K562 (cell line): Measurements from ENCODE around the gene SLC26A3. TPM values are rescaled to one million over a fixed set of nuclear protein-coding genes. Genes with fewer than 3 reads are reported as not detected.

ENCODE experiments used
- CEBPG ChIP-seq, 3 experiments: fragments of 200-800 bp in 1 of 3; sonication (Bioruptor generic) in 1 of 3; sonication (generic) in 1 of 3; formaldehyde crosslinking in 1 of 3; IDR thresholded peaks in 2 of 3; conservative IDR thresholded peaks in 1 of 3; 2 replicates each; pipeline versions ENCODE4 v1.6.1 to v1.8.0; 2016 to 2022; ENCODE audit warnings: missing compliant biosample characterization in 2 of 3, missing genetic modification characterization in 2 of 3, mild to moderate bottlenecking in 1 of 3, missing genetic modification reagents in 1 of 3
- CREB5 ChIP-seq: fragments of 250-450 bp; sonication (Bioruptor Pico); IDR thresholded peaks from 2 replicates; pipeline ENCODE4 v1.5.0; 2020; ENCODE audit warnings: mild to moderate bottlenecking
- ERF ChIP-seq: fragments of 450-650 bp; formaldehyde crosslinking; IDR thresholded peaks from 2 replicates; pipeline ENCODE4 v1.4.0; 2020; ENCODE audit warnings: mild to moderate bottlenecking, mixed read lengths
- GABPB2 ChIP-seq: fragments of 250-450 bp; sonication (Bioruptor Pico); conservative IDR thresholded peaks from 2 replicates; pipeline ENCODE4 v1.5.1; 2021; ENCODE audit warnings: mild to moderate bottlenecking
- GTF2A2 ChIP-seq: IDR thresholded peaks from 2 replicates; pipeline ENCODE4 v1.6.1; 2016; ENCODE audit warnings: mild to moderate bottlenecking, missing genetic modification characterization, missing compliant biosample characterization
- GTF2E2 ChIP-seq: fragments of 200-800 bp; sonication (Bioruptor generic); IDR thresholded peaks from 2 replicates; pipeline ENCODE4 v1.6.1; 2016; ENCODE audit warnings: missing genetic modification characterization, missing compliant biosample characterization
- HOXB6 ChIP-seq: fragments of 250-450 bp; sonication (Bioruptor Pico); IDR thresholded peaks from 2 replicates; pipeline ENCODE4 v1.5.1; 2022; ENCODE audit warnings: mild to moderate bottlenecking, borderline replicate concordance
- ID3 ChIP-seq, 2 experiments: fragments of 250-450 bp in 1 of 2; fragments of 450-650 bp in 1 of 2; sonication (Bioruptor Pico) in 1 of 2; IDR thresholded peaks; 2 replicates each; pipeline versions ENCODE4 v1.6.1 to v1.8.0; 2016 to 2021; ENCODE audit warnings: mild to moderate bottlenecking in 2 of 2, moderate library complexity in 2 of 2, missing compliant biosample characterization in 1 of 2, missing genetic modification characterization in 1 of 2
- NFIC ChIP-seq: fragments of 450-650 bp; IDR thresholded peaks from 2 replicates; pipeline ENCODE4 v1.6.1; 2017; ENCODE audit warnings: mild to moderate bottlenecking, inconsistent platforms
- NFXL1 ChIP-seq: fragments of 450-650 bp; formaldehyde crosslinking; IDR thresholded peaks from 2 replicates; pipeline ENCODE4 v1.4.0; 2021; ENCODE audit warnings: mild to moderate bottlenecking
- NR2F6 ChIP-seq: fragments of 450-650 bp; formaldehyde crosslinking; IDR thresholded peaks from 2 replicates; pipeline ENCODE4 v1.4.0; 2020; ENCODE audit warnings: mild to moderate bottlenecking
- PHB ChIP-seq: fragments of 250-450 bp; sonication (Bioruptor Pico); IDR thresholded peaks from 2 replicates; pipeline ENCODE4 v1.5.0; 2021
- PHF20 ChIP-seq: fragments of 450-650 bp; IDR thresholded peaks from 2 replicates; pipeline ENCODE4 v1.6.1; 2018; ENCODE audit not compliant: partially characterized antibody
- PTBP1 ChIP-seq: fragments of 200-400 bp; formaldehyde crosslinking; IDR thresholded peaks from 2 replicates; pipeline ENCODE4 v1.6.1; 2017; ENCODE audit warnings: low read depth, low read length
- TEAD4 ChIP-seq, 2 experiments: sonication (generic) in 1 of 2; formaldehyde crosslinking in 1 of 2; IDR thresholded peaks; 2 replicates each; pipeline versions ENCODE4 v1.6.1 to v1.8.0; 2012 to 2022; ENCODE audit warnings: borderline replicate concordance in 1 of 2, inconsistent platforms in 1 of 2, low read length in 1 of 2, mild to moderate bottlenecking in 1 of 2, missing genetic modification reagents in 1 of 2
- polyA plus RNA-seq, 8 experiments: library from polyadenylated mRNA; depleted of rRNA in 4 of 8; stranded (reverse) in 5 of 8; unstranded in 3 of 8; fragments of >200 nt; fragmentation: Nextera tagmentation in 2 of 8; fragmentation: Illumina TruSeq in 1 of 8; extraction: Ambion mirVana in 2 of 8; extraction: Trizol in 1 of 8; gene quantifications; 2 replicates each; pipeline versions ENCODE4 v1.2.1 to v1.2.3, GENCODE V29; 2011 to 2014; ENCODE audit warnings: inconsistent platforms in 1 of 8, missing spikeins in 1 of 8
- total RNA-seq, 7 experiments: library from RNA; depleted of rRNA in 6 of 7; stranded (reverse); fragments of >200 nt in 6 of 7; fragmentation: Illumina TruSeq in 2 of 7; extraction: Trizol in 2 of 7; gene quantifications; 2 replicates each; pipeline versions ENCODE4 v1.2.1 to v1.2.3, GENCODE V29; 2011 to 2021; ENCODE audit warnings: low replicate concordance in 1 of 7
- TF ChIP-seq, protein P1 (sequence below): sonication (generic); formaldehyde crosslinking; IDR thresholded peaks from 2 replicates; pipeline ENCODE4 v1.8.0; 2022; ENCODE audit warnings: mild to moderate bottlenecking, missing genetic modification reagents
- TF ChIP-seq, protein P2 (sequence below): sonication (generic); formaldehyde crosslinking; IDR thresholded peaks from 2 replicates; pipeline ENCODE4 v1.8.1; 2023; ENCODE audit warnings: mild to moderate bottlenecking, missing genetic modification reagents, moderate library complexity
- TF ChIP-seq, protein P3 (sequence below): fragments of 450-650 bp; formaldehyde crosslinking; IDR thresholded peaks from 2 replicates; pipeline ENCODE4 v1.4.0; 2020; ENCODE audit warnings: mild to moderate bottlenecking, moderate library complexity

The SLC26A3 gene
- total and polyA plus RNA-seq, 9 of the 15 experiments (the other 6 are each of a cell fraction or from before 2014, with no cell fraction given), result 0.86 TPM; not detected in 8

DNA sequence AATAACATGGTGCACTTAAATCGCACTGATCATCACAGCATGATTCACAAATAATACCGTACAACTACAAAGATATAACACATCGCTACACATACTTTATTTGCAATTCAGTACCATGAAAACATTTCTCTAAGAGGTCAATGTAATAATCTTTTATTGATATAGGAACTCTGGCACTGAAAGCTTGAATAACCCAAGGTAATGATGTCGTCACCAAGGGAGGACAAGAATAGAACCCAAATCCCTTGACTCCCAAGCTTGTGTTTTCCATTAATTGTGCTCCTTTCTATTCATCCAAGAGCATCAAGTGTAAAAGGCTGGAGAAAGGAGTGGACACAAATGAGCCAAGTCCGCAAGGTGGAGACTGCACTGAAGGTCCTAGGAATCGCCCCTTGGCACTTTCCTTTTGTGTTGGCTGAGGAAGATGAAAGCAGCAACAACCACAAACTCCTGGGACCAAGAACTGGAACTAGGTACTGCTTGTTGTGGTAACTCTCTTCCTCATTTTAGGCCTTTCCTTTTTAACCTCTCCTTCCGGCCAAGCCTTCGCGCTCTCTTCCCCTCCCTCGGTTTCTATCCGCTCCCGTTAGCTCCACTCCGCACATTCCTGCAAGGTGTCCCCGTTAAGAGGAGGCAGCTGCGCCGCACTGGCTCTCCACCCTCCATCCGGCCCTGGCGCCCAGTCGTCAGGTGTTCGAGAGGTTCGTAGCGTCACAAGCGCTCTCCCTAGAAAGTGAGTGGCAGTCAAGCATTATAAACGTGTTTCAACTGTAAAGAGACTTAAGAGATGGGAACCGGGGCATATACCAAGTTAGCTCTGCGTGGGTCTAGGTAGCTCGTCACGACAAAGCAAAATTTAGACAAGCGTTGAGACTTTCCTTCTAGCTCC, 60.1 kb downstream of the SLC26A3 start (continued):
- peak; percentile 75 for TF ChIP-seq GTF2A2 (tag)
- TF ChIP-seq TEAD4 (IDR thresholded peaks at IDR 0.05; ENCODE audit: low read length), result peak; percentile 23; the same call in 1 of the 2 replicates
- TF ChIP-seq TEAD4 (CRISPR knock-in tag; IDR thresholded peaks at IDR 0.05; ENCODE audit: borderline replicate concordance), result no peak
- TF ChIP-seq NFIC, result peak; percentile 8; the same call in 1 of the 2 replicates
- TF ChIP-seq, protein P1, sequence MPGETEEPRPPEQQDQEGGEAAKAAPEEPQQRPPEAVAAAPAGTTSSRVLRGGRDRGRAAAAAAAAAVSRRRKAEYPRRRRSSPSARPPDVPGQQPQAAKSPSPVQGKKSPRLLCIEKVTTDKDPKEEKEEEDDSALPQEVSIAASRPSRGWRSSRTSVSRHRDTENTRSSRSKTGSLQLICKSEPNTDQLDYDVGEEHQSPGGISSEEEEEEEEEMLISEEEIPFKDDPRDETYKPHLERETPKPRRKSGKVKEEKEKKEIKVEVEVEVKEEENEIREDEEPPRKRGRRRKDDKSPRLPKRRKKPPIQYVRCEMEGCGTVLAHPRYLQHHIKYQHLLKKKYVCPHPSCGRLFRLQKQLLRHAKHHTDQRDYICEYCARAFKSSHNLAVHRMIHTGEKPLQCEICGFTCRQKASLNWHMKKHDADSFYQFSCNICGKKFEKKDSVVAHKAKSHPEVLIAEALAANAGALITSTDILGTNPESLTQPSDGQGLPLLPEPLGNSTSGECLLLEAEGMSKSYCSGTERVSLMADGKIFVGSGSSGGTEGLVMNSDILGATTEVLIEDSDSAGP (CRISPR knock-in tag), result peak; percentile 61; the same call in 1 of the 2 replicates
- peak; percentile 63 for TF ChIP-seq PHF20
- TF ChIP-seq, protein P2, sequence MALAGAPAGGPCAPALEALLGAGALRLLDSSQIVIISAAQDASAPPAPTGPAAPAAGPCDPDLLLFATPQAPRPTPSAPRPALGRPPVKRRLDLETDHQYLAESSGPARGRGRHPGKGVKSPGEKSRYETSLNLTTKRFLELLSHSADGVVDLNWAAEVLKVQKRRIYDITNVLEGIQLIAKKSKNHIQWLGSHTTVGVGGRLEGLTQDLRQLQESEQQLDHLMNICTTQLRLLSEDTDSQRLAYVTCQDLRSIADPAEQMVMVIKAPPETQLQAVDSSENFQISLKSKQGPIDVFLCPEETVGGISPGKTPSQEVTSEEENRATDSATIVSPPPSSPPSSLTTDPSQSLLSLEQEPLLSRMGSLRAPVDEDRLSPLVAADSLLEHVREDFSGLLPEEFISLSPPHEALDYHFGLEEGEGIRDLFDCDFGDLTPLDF (CRISPR knock-in tag), result no peak
- peak; percentile 20; the same call in 1 of the 2 replicates for TF ChIP-seq ERF (CRISPR knock-in tag)
- no peak for TF ChIP-seq NR2F6 (CRISPR knock-in tag)
- TF ChIP-seq, protein P3, sequence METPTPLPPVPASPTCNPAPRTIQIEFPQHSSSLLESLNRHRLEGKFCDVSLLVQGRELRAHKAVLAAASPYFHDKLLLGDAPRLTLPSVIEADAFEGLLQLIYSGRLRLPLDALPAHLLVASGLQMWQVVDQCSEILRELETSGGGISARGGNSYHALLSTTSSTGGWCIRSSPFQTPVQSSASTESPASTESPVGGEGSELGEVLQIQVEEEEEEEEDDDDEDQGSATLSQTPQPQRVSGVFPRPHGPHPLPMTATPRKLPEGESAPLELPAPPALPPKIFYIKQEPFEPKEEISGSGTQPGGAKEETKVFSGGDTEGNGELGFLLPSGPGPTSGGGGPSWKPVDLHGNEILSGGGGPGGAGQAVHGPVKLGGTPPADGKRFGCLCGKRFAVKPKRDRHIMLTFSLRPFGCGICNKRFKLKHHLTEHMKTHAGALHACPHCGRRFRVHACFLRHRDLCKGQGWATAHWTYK (CRISPR knock-in tag), result peak; percentile 80; the same call in 1 of the 2 replicates
- TF ChIP-seq GTF2E2 (tag), result peak; percentile 98
- 0 out of 2 replicates have a peak, but pooled peaks have one; percentile 55 for TF ChIP-seq PTBP1
- 0 out of 2 replicates have a peak, but pooled peaks have one; percentile 37 for TF ChIP-seq GABPB2 (CRISPR knock-in tag)
- no peak; the same call in 1 of the 2 replicates for TF ChIP-seq HOXB6 (CRISPR knock-in tag)
- TF ChIP-seq ID3 (CRISPR knock-in tag; IDR thresholded peaks at IDR 0.05), result no peak
- peak; percentile 55; the same call in 1 of the 2 replicates for TF ChIP-seq ID3 (tag; IDR thresholded peaks at IDR 0.05)
- no peak for TF ChIP-seq CREB5 (CRISPR knock-in tag)
- TF ChIP-seq CEBPG (CRISPR knock-in tag; IDR thresholded peaks at IDR 0.05), result peak; percentile 26; the same call in 1 of the 2 replicates
- TF ChIP-seq CEBPG (tag; conservative IDR thresholded peaks at IDR 0.05 in 1 of 2, IDR thresholded peaks at IDR 0.05 in 1 of 2), result no peak
- TF ChIP-seq PHB (CRISPR knock-in tag), result no peak
- TF ChIP-seq NFXL1 (CRISPR knock-in tag), result 0 out of 2 replicates have a peak, but pooled peaks have one; percentile 49
